Adrenal gland (tissue), 12 donors: Measurements from ENCODE around the gene GSTM3. TPM values are rescaled to one million over a fixed set of nuclear protein-coding genes. Genes with fewer than 3 reads are reported as not detected.

Experiments used
- DNase-seq, 7 donors: peaks; one replicate each; pipeline ENCODE4 v3.0.0-alpha.2; 2019 to 2020
- H3K27ac ChIP-seq, 5 donors: fragments of 200-600 bp; sonication (generic) in 4 of 5; 1 replicate in 3 of 5; 2 replicates in 2 of 5; pipeline versions ENCODE4 v1.5.1 to v1.8.0; 2016 to 2020; ENCODE audit warnings: mild to moderate bottlenecking in 1 of 5
- H3K27me3 ChIP-seq: fragments of 200-600 bp; 2 replicates; pipeline ENCODE4 v1.8.0; 2021
- H3K36me3 ChIP-seq, 2 donors: fragments of 200-600 bp; replicated peaks in 1 of 2; 1 replicate in 1 of 2; 2 replicates in 1 of 2; pipeline versions ENCODE4 v1.5.1 to v1.8.0; 2018 to 2022
- H3K4me1 ChIP-seq, 2 donors: fragments of 200-600 bp; replicated peaks in 1 of 2; 1 replicate in 1 of 2; 2 replicates in 1 of 2; pipeline versions ENCODE4 v1.5.1 to v1.8.0; 2018 to 2021
- H3K4me3 ChIP-seq, 4 donors: fragments of 200-600 bp; sonication (generic) in 3 of 4; one replicate each; pipeline ENCODE4 v1.5.1; 2016 to 2018
- H3K9me3 ChIP-seq, 3 donors: fragments of 200-600 bp; sonication (generic) in 1 of 3; replicated peaks in 1 of 3; 1 replicate in 2 of 3; 2 replicates in 1 of 3; pipeline versions ENCODE4 v1.5.1 to v1.8.0; 2016 to 2021
- POLR2A ChIP-seq, 2 donors: fragments of 450-650 bp; IDR thresholded peaks; one replicate each; pipeline ENCODE4 v1.6.1; 2017; ENCODE audit warnings: antibody characterized with exemption in 2 of 2, mild to moderate bottlenecking in 2 of 2, moderate library complexity in 1 of 2
- WGBS, 4 donors: extraction: QIAGEN DNeasy Blood & Tissue Kit in 2 of 4; methylation state at CpG; one replicate each; pipeline versions ENCODE4 v1.1.5 to v1.1.7; 2013 to 2017; 5-methylcytosine and 5-hydroxymethylcytosine counted together
- intact Hi-C, 2 donors: fragments of 100-400 bp; cut with DNase I; formaldehyde crosslinking; loops; one replicate each; pipeline versions ENCODE4 v1.14.1 to v1.15.0; 2022 to 2023
- polyA plus RNA-seq, 3 donors: library from polyadenylated mRNA; stranded (reverse); fragments of 200-250 nt in 2 of 3; fragments of 350-450 nt in 1 of 3; fragmentation: Illumina TruSeq in 1 of 3; extraction: RNeasy Lipid Tissue Mini Kit (QIAGEN cat#74804) in 1 of 3; gene quantifications; one replicate each; pipeline ENCODE4 v1.2.3, GENCODE V29; 2013 to 2014
- total RNA-seq, 9 donors: library from RNA; depleted of rRNA in 4 of 9; stranded (reverse); fragments of >200 nt in 4 of 9; fragments of 120-200 nt in 1 of 9; fragmentation: NEBNext Ultra II Directional in 1 of 9; extraction: Animal tissue kit (Norgen Biotek cat#: 25700) in 1 of 9; gene quantifications; one replicate each; pipeline versions ENCODE4 v1.1.0 to v1.2.4, GENCODE V29; 2013 to 2023
- TF ChIP-seq, protein P1 (sequence below), 6 experiments: fragments of 450-650 bp in 4 of 6; fragments of 200-600 bp in 2 of 6; sonication (generic) in 1 of 6; IDR thresholded peaks; 1 replicate in 5 of 6; 2 replicates in 1 of 6; pipeline versions ENCODE4 v1.5.1 to v1.8.0; 2016 to 2021; ENCODE audit warnings: antibody characterized with exemption in 6 of 6, mild to moderate bottlenecking in 2 of 6, moderate library complexity in 1 of 6
- donor health status: healthy with polysubstance abuse.
- donor health status: Bipolar disorder and iron deficiency.
- donor health status: DM: yes; HTN: yes; CAD: no.
- donor health status: DM: no; HTN: no; CAD: no.
- donor health status: DM: no; HTN: no; CAD: no.
- donor health status: DM: yes; HTN: yes; CAD: no.

Gene GSTM3
- total and polyA plus RNA-seq, 12 donors: 14.5 to 117 (median 72.0) TPM

DNA sequence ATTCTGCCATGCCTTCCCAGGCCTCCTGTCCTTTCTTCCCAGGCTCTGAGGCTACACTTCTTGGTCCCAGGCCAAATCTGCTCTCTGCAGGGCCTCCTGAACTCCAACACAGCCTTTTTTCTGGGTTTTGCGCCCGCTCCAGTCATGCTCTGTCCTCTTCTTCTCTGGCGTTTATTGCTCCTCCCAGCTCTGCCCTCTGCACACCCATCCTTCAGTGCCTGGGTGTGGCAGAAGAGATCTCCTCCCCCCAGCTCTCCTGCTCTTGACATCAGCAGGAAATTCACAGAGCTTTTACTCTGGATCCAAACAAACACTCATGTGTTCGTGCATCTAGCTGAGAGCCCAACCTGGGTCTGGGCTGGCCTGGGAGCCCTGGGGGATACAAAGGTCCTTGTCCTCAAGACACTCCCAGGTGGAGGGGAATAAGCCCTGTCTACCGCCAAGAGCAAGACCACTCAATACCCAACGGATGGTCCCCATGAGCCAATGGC is 45.7 kb upstream of the GSTM3 start:
- TF ChIP-seq, protein P1, sequence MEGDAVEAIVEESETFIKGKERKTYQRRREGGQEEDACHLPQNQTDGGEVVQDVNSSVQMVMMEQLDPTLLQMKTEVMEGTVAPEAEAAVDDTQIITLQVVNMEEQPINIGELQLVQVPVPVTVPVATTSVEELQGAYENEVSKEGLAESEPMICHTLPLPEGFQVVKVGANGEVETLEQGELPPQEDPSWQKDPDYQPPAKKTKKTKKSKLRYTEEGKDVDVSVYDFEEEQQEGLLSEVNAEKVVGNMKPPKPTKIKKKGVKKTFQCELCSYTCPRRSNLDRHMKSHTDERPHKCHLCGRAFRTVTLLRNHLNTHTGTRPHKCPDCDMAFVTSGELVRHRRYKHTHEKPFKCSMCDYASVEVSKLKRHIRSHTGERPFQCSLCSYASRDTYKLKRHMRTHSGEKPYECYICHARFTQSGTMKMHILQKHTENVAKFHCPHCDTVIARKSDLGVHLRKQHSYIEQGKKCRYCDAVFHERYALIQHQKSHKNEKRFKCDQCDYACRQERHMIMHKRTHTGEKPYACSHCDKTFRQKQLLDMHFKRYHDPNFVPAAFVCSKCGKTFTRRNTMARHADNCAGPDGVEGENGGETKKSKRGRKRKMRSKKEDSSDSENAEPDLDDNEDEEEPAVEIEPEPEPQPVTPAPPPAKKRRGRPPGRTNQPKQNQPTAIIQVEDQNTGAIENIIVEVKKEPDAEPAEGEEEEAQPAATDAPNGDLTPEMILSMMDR (IDR thresholded peaks at IDR 0.05): no peak
- no peak for TF ChIP-seq POLR2A (IDR thresholded peaks at IDR 0.05)
- peaks cover 3 to 30% of the 10 kb centered on the region in 2 donors for H3K4me1 ChIP-seq
- H3K27me3 ChIP-seq: no peaks in the 10 kb centered on the region
- DNase-seq: peak in 4 of 7 donors; percentile 31 to 52 (median 40)
- no peaks in the 10 kb centered on the region for H3K9me3 ChIP-seq
- intact Hi-C loops: loop anchor here in 1 of 2 donors (10.0 kb wide), 1 partner anchor 128 kb away; the partner anchor contains the start of gene CSF1
- H3K27ac ChIP-seq: peak overlapping the region in 1 of 5 donors; percentile 14
- WGBS, 4 donors: 61 to 75% (median 68%) methylated on average over 3 to 6 of the region's 6 CpGs
- no peak overlapping the region for H3K4me3 ChIP-seq
- H3K36me3 ChIP-seq: no peaks in the 10 kb centered on the region

DNA sequence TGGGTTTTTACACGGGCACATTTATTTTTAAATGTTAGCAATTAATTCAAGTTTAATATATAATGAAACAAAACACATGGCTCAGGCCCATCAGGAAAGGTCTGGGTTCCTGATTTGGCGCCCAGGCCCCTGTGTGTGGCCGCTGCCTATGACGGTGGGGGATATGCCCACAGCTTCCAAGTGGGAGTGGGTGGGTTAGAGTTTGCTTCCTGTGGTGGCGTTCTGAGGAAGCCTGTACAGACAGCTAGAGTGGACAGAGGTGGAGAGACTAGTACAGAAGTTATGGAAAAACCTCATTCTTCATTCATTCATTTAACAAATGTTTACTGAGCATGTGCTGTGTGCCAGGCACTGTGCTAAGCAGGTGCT is 45.3 kb upstream of the GSTM3 start:
- 64 to 77% (median 68%) methylated on average over 5 of the region's 5 CpGs for WGBS, 4 donors
- Histone ChIP-seq H3K27me3 (no peaks in the 10 kb centered on the region), H3K27ac (peak overlapping the region in 1 of 5 donors; percentile 14), H3K9me3 (no peaks in the 10 kb centered on the region), H3K4me1 (peaks cover 3 to 27% of the 10 kb centered on the region in 2 donors), H3K4me3 (no peak overlapping the region), H3K36me3 (no peaks in the 10 kb centered on the region)
- DNase-seq: peak in 1 of 7 donors; percentile 7
- intact Hi-C loops: loop anchor here in 1 of 2 donors (10.0 kb wide), 1 partner anchor 129 kb away; the partner anchor contains the start of gene CSF1
- TF ChIP-seq, protein P1 (IDR thresholded peaks at IDR 0.05): no peak
- no peak for TF ChIP-seq POLR2A (IDR thresholded peaks at IDR 0.05)

DNA sequence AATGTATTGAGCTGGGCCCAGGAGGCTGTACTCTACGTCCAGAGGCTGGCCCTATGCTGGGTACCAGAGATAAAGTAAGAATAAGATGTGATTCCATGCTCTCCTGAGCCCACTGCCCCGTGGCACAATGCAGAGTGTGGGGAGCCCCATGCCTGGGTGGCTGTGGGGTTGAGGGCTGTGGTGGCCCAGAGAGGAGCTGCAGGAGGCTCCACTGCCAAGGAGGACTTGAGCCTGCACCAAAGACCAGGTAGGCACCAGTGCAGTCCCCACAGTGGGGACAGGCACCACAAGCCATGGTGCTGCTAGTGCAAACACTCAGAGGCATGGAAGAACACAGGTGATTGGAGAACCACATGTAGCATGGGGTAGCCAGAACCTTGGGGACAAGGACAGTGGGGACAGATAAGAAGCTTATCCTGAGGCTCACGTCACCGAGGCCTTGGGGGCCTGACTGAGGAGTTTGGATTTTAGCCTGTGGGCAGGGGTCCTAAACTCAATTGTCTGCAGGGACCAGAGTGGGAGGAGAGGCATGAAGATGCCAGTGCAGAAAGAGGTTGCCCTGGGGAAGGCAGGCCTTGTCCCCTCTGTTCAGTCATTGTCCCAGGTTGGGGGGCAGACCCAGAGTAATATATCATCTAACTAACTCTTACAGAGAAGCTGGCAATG is 44.7 kb upstream of the GSTM3 start:
- 67 to 74% (median 71%) methylated on average over 3 to 4 of the region's 4 CpGs for WGBS, 4 donors
- peak in 4 of 7 donors; percentile 0 to 37 (median 8) for DNase-seq

More for the DNA sequence above, 44.7 kb upstream of the GSTM3 start:
- Histone ChIP-seq H3K4me3 (no peak overlapping the region), H3K4me1 (peaks cover 3 to 23% of the 10 kb centered on the region in 2 donors), H3K9me3 (no peaks in the 10 kb centered on the region), H3K27ac (no peak overlapping the region), H3K27me3 (no peaks in the 10 kb centered on the region), H3K36me3 (no peaks in the 10 kb centered on the region)
- no peak for TF ChIP-seq POLR2A (IDR thresholded peaks at IDR 0.05)
- TF ChIP-seq, protein P1 (IDR thresholded peaks at IDR 0.05): no peak
- intact Hi-C loops: loop anchor here in 1 of 2 donors (10.0 kb wide), 1 partner anchor 129 kb away; the partner anchor contains the start of gene CSF1
